ENCODE data around the gene ZNF214. TPM values are rescaled to one million over a fixed set of nuclear protein-coding genes. Genes with fewer than 3 reads are reported as not detected.

ZNF214 gene
- total and polyA plus RNA-seq, 2 experiments from 2014 or later: 3.4 to 5.0 TPM

GRCh38 chr11:7019500-7020182, 505 bp downstream of the ZNF214 start:
- no peaks in the 10 kb centered on the region for H3K9me3 ChIP-seq (ENCODE audit: low read depth)
- peak overlapping the region; percentile 82 for H3K27ac ChIP-seq
- H3K36me3 ChIP-seq (replicated peaks; ENCODE audit: insufficient read depth, low read depth): no peaks in the 10 kb centered on the region
- WGBS (ENCODE audit: low lambda C conversion rate, missing lambda C conversion rate): 2% methylated on average over 26 of the region's 26 CpGs
- peak overlapping the region; percentile 84 for H3K4me2 ChIP-seq
- peak overlapping the region; percentile 59 for H3K4me3 ChIP-seq
- H3K9me2 ChIP-seq (replicated peaks; ENCODE audit: insufficient read depth): no peaks in the 10 kb centered on the region
- TF ChIP-seq EZH2phosphoT487 (IDR thresholded peaks at IDR 0.05; ENCODE audit: low read depth, severe bottlenecking, unreplicated experiment) (no peak), EZH2 (IDR thresholded peaks at IDR 0.05; ENCODE audit: borderline replicate concordance) (no peak), CTCF (IDR thresholded peaks at IDR 0.05; ENCODE audit: poor library complexity) (no peak)
- H4K20me1 ChIP-seq (ENCODE audit: insufficient read depth, poor library complexity, severe bottlenecking): no peaks in the 10 kb centered on the region
- peak overlapping the region; percentile 90 for H2AFZ ChIP-seq
- H3K4me1 ChIP-seq (ENCODE audit: insufficient read depth): no peaks in the 10 kb centered on the region
- peak; percentile 55 for DNase-seq (ENCODE audit: low spot score)
- H3K27me3 ChIP-seq: no peaks in the 10 kb centered on the region
- H3K79me2 ChIP-seq: peaks cover 5% of the 10 kb centered on the region

GRCh38 chr11:7016011-7016410, 4.1 kb downstream of the ZNF214 start:
- Histone ChIP-seq H3K27ac (no peak overlapping the region), H3K4me2 (no peak overlapping the region), H3K27me3 (no peaks in the 10 kb centered on the region), H2AFZ (no peak overlapping the region), H3K79me2 (peaks cover 5% of the 10 kb centered on the region), H3K4me1 (ENCODE audit: insufficient read depth) (no peaks in the 10 kb centered on the region), H4K20me1 (ENCODE audit: insufficient read depth, poor library complexity, severe bottlenecking) (no peaks in the 10 kb centered on the region), H3K9me3 (ENCODE audit: low read depth) (no peaks in the 10 kb centered on the region), H3K9me2 (replicated peaks; ENCODE audit: insufficient read depth) (no peaks in the 10 kb centered on the region), H3K4me3 (no peak overlapping the region), H3K36me3 (replicated peaks; ENCODE audit: insufficient read depth, low read depth) (no peaks in the 10 kb centered on the region)
- DNase-seq (ENCODE audit: low spot score): no peak
- TF ChIP-seq CTCF (IDR thresholded peaks at IDR 0.05; ENCODE audit: poor library complexity) (no peak), EZH2 (IDR thresholded peaks at IDR 0.05; ENCODE audit: borderline replicate concordance) (no peak), EZH2phosphoT487 (IDR thresholded peaks at IDR 0.05; ENCODE audit: low read depth, severe bottlenecking, unreplicated experiment) (no peak)
- WGBS (ENCODE audit: low lambda C conversion rate, missing lambda C conversion rate): 87% methylated on average over 1 of the region's 1 CpG

- peaks cover 5% of the 10 kb centered on the region for H3K79me2 ChIP-seq
- no peak overlapping the region for H3K4me3 ChIP-seq
- WGBS (ENCODE audit: low lambda C conversion rate, missing lambda C conversion rate): 100% methylated on average over 1 of the region's 1 CpG
- no peaks in the 10 kb centered on the region for H3K27me3 ChIP-seq
- DNase-seq (ENCODE audit: low spot score): no peak
- no peak for TF ChIP-seq EZH2phosphoT487 (IDR thresholded peaks at IDR 0.05; ENCODE audit: low read depth, severe bottlenecking, unreplicated experiment)
- TF ChIP-seq EZH2 (IDR thresholded peaks at IDR 0.05; ENCODE audit: borderline replicate concordance): no peak
- no peak for TF ChIP-seq CTCF (IDR thresholded peaks at IDR 0.05; ENCODE audit: poor library complexity)
- no peaks in the 10 kb centered on the region for H3K36me3 ChIP-seq (replicated peaks; ENCODE audit: insufficient read depth, low read depth)
- H3K4me1 ChIP-seq (ENCODE audit: insufficient read depth): no peaks in the 10 kb centered on the region
- no peak overlapping the region for H3K4me2 ChIP-seq
- H2AFZ ChIP-seq: no peak overlapping the region
- no peaks in the 10 kb centered on the region for H3K9me3 ChIP-seq (ENCODE audit: low read depth)
- no peak overlapping the region for H3K27ac ChIP-seq
- no peaks in the 10 kb centered on the region for H4K20me1 ChIP-seq (ENCODE audit: insufficient read depth, poor library complexity, severe bottlenecking)
- H3K9me2 ChIP-seq (replicated peaks; ENCODE audit: insufficient read depth): no peaks in the 10 kb centered on the region
These were observed 6.0 kb downstream of the ZNF214 start for GRCh38 chr11:7014118-7014517.

Measured in hepatocyte (in vitro differentiated cells).